MM.1S (cell line): ENCODE results near the gene TRIM71.

Experiments
- DNase-seq: peaks from one replicate; pipeline ENCODE4 v3.0.0-alpha.2; 2015
- H2AFZ ChIP-seq: fragments of 300-600 bp; sonication (generic); 2 replicates; pipeline ENCODE4 v1.6.0; 2016; ENCODE audit warnings: antibody characterized with exemption, low read length
- H3F3A ChIP-seq: fragments of 300-600 bp; sonication (generic); 2 replicates; pipeline ENCODE4 v1.6.1; 2016; ENCODE audit warnings: mild to moderate bottlenecking, antibody characterized with exemption, low read length, moderate library complexity, mixed read lengths; ENCODE audit not compliant: insufficient read depth
- H3K27ac ChIP-seq: fragments of 300-600 bp; sonication (generic); 2 replicates; pipeline ENCODE4 v1.5.1; 2016; ENCODE audit warnings: mild to moderate bottlenecking, low read length
- H3K27me3 ChIP-seq: fragments of 300-600 bp; sonication (generic); replicated peaks from 2 replicates; pipeline ENCODE4 v1.6.0; 2016; ENCODE audit warnings: low read length; ENCODE audit not compliant: insufficient read depth
- H3K36me3 ChIP-seq: fragments of 300-600 bp; sonication (generic); replicated peaks from 2 replicates; pipeline ENCODE4 v1.6.1; 2016; ENCODE audit warnings: mild to moderate bottlenecking, low read length, mixed read lengths; ENCODE audit not compliant: insufficient read depth
- H3K4me1 ChIP-seq: fragments of 300-600 bp; sonication (generic); 2 replicates; pipeline ENCODE4 v1.6.1; 2016; ENCODE audit warnings: low read length, mixed read lengths
- H3K4me2 ChIP-seq: fragments of 300-600 bp; sonication (generic); 2 replicates; pipeline ENCODE4 v1.6.0; 2016; ENCODE audit warnings: low read depth, low read length
- H3K4me3 ChIP-seq: fragments of 300-600 bp; sonication (generic); 2 replicates; pipeline ENCODE4 v1.5.1; 2016; ENCODE audit warnings: low read length, mixed read lengths
- H3K79me2 ChIP-seq: fragments of 300-600 bp; sonication (generic); 2 replicates; pipeline ENCODE4 v1.6.1; 2016; ENCODE audit warnings: mixed run types, low read length, mixed read lengths
- H3K9ac ChIP-seq: fragments of 300-600 bp; sonication (generic); 2 replicates; pipeline ENCODE4 v1.6.1; 2016; ENCODE audit warnings: low read length, mixed read lengths
- H3K9me2 ChIP-seq: fragments of 300-600 bp; sonication (generic); replicated peaks from 2 replicates; pipeline ENCODE4 v1.6.1; 2016; ENCODE audit warnings: mild to moderate bottlenecking, low read length, mixed read lengths; ENCODE audit not compliant: insufficient read depth
- H3K9me3 ChIP-seq: fragments of 300-600 bp; sonication (generic); replicated peaks from 2 replicates; pipeline ENCODE4 v1.6.1; 2016; ENCODE audit warnings: mild to moderate bottlenecking, low read length, mixed read lengths; ENCODE audit not compliant: insufficient read depth
- H4K20me1 ChIP-seq: fragments of 300-600 bp; sonication (generic); 2 replicates; pipeline ENCODE4 v1.6.1; 2016; ENCODE audit warnings: mild to moderate bottlenecking, low read length, moderate library complexity, mixed read lengths; ENCODE audit not compliant: insufficient read depth
- CTCF ChIP-seq: fragments of 300-600 bp; sonication (generic); IDR thresholded peaks from 2 replicates; pipeline ENCODE4 v1.5.1; 2016; ENCODE audit warnings: antibody characterized with exemption, low read length, mixed read lengths
- EZH2 ChIP-seq: fragments of 300-600 bp; sonication (generic); optimal IDR thresholded peaks from 2 replicates; pipeline ENCODE3; 2017; ENCODE audit warnings: low read depth, mild to moderate bottlenecking, antibody characterized with exemption, low read length, mixed read lengths
- EZH2phosphoT487 ChIP-seq: fragments of 300-600 bp; sonication (generic); IDR thresholded peaks from 2 replicates; pipeline ENCODE4 v1.6.1; 2018; ENCODE audit warnings: antibody characterized with exemption, low read length

Gene TRIM71

GRCh38 chr3:32813180-32813579 is 4.6 kb upstream of the TRIM71 start:
- Histone ChIP-seq H3K36me3 (no peaks in the 10 kb centered on the region), H3K4me3 (no peak overlapping the region), H3K4me1 (no peaks in the 10 kb centered on the region), H3K27me3 (no peaks in the 10 kb centered on the region), H3K9me2 (no peaks in the 10 kb centered on the region), H3K9ac (no peak overlapping the region), H3K9me3 (no peaks in the 10 kb centered on the region), H4K20me1 (no peaks in the 10 kb centered on the region), H3K79me2 (no peaks in the 10 kb centered on the region), H2AFZ (no peak overlapping the region), H3F3A (no peaks in the 10 kb centered on the region), H3K4me2 (no peak overlapping the region), H3K27ac (no peak overlapping the region)
- TF ChIP-seq EZH2 (no peak), CTCF (no peak), EZH2phosphoT487 (no peak)
- no peak for DNase-seq

- Histone ChIP-seq H3K4me2 (no peak overlapping the region), H3K27ac (no peak overlapping the region), H3K9ac (no peak overlapping the region), H3K27me3 (no peaks in the 10 kb centered on the region), H3K79me2 (no peaks in the 10 kb centered on the region), H3K4me1 (no peaks in the 10 kb centered on the region), H3K4me3 (no peak overlapping the region), H3K9me2 (no peaks in the 10 kb centered on the region), H3K9me3 (no peaks in the 10 kb centered on the region), H4K20me1 (no peaks in the 10 kb centered on the region), H3F3A (no peaks in the 10 kb centered on the region), H3K36me3 (no peaks in the 10 kb centered on the region), H2AFZ (no peak overlapping the region)
- TF ChIP-seq CTCF = no peak
- TF ChIP-seq EZH2 = no peak
- TF ChIP-seq EZH2phosphoT487 = no peak
- no peak for DNase-seq
Measured at GRCh38 chr3:32814361-32814760, 3.4 kb upstream of the TRIM71 start.

- no peak overlapping the region for H3K27ac ChIP-seq
- no peak overlapping the region for H3K4me2 ChIP-seq
- TF ChIP-seq CTCF (no peak), EZH2phosphoT487 (no peak), EZH2 (no peak)
- no peak overlapping the region for H2AFZ ChIP-seq
- DNase-seq = no peak
- no peaks in the 10 kb centered on the region for H3K36me3 ChIP-seq
- no peaks in the 10 kb centered on the region for H4K20me1 ChIP-seq
- no peaks in the 10 kb centered on the region for H3K27me3 ChIP-seq
- no peak overlapping the region for H3K9ac ChIP-seq
- H3K4me3 ChIP-seq = no peak overlapping the region
- H3K79me2 ChIP-seq = no peaks in the 10 kb centered on the region
- no peaks in the 10 kb centered on the region for H3K4me1 ChIP-seq
- no peaks in the 10 kb centered on the region for H3K9me3 ChIP-seq
- no peaks in the 10 kb centered on the region for H3K9me2 ChIP-seq
- no peaks in the 10 kb centered on the region for H3F3A ChIP-seq
Measured at GRCh38 chr3:32815841-32816438, 1.9 kb upstream of the TRIM71 start.
